GM18498 (cell line): ENCODE measurements around the gene NF2.

Experiments used
- ATAC-seq: cut with Tn5 transposase; IDR thresholded peaks from one replicate; pipeline ENCODE4 v1.9.1; 2021; ENCODE audit warnings: mild to moderate bottlenecking, moderate library complexity; ENCODE audit not compliant: unreplicated experiment

The NF2 gene

GRCh38 chr22:29738118-29738815, 134.8 kb downstream of the NF2 start:
- ATAC-seq = no peak

- ATAC-seq = no peak
These were observed 136.0 kb downstream of the NF2 start for GRCh38 chr22:29739346-29739875.

DNA sequence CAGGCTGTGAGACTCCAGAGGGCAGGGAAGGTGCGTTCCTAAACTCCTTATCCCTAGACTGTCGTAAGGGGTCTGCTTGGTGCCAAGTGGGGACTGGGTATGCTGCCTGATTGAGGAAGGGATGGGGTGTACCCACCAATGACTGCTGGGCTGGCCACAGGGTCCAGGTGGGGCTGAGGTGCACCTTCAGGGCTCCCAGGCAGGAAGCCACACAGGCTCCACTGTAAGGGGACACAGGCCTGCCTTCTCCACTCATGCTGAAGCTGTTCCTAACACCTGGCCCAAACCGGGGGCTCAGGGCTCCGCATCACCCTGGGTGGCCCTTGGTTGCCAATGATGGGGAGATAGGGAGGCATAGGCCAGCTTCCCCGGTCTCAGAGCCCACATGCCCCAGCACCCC, 136.8 kb downstream of the NF2 start:
- ATAC-seq = no peak

- ATAC-seq = no peak
These were observed 138.5 kb downstream of the NF2 start for GRCh38 chr22:29741926-29742325.

DNA sequence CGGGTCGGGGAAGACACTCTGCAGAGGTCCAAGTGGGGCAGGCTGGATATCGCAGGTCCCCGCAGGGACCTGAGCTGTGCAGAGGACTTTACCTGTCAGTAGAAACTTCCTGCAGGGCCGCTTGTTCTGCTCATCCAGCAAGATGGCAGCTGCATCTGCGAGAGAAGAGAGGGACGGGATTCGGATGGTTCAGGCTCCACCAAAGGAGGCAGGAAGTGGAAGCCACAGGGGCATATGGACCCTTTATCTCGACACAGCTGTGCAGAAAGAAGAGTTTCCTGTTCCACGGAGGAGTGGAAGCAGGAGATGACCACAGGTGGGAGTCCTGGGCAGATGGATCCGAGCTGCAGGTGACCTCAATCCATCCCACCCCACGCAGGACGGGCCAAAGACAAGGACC, 138.9 kb downstream of the NF2 start:
- no peak for ATAC-seq

DNA sequence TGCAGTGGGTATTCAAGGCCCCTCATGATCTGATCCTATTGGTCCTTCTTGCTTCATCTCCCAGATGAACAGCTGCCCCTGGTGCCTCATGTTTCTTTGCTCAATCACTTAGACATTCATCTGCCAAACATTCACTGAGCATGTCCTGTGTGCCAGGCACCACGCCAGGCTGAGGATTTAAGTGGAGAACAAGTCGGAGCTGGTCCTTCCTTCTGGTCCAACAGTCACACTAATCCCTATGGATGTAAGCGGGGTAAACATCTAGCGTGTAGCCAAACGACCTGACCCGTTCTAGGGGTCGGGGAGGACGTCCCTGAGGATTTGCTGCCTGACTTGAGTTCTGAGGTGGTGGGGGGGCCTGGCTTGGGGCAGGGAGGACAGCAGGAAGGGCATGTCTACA, 141.5 kb downstream of the NF2 start:
- no peak for ATAC-seq

DNA sequence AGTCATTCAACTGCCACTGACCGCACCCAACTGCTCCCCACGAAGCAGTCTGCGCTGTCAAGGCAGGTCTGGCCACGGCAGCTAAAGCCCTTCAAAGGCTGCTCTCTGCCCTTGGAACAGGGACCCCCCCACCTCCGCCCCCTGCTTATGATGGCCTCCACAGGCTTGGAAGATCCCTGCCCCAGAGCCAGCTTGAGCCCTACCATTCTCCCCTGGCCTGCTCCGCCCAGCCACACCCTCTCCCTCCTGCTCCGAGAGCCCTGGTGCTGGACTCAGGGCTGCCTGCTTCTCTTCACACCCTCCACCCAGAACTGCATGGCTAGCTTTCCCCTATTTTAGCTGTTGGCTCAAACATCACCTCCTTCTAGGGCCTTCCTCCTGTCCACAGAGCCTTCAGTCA, 144.4 kb downstream of the NF2 start:
- no peak for ATAC-seq
